SJSA1 (cell line): Measurements from ENCODE around the gene FUZ. TPM values are rescaled to one million over a fixed set of nuclear protein-coding genes. Genes with fewer than 3 reads are reported as not detected.
A peak's percentile ranks its signal among the peaks of the same experiment; 100 is the strongest.

ENCODE experiments used
- DNase-seq, 2 experiments: peaks; one replicate each; pipeline ENCODE4 v3.0.0-alpha.2; 2015 to 2020; ENCODE audit warnings: low spot score in 2 of 2, low read depth in 1 of 2
- H3K27ac ChIP-seq: fragments of 250-450 bp; sonication (Bioruptor Pico); 2 replicates; pipeline ENCODE4 v1.5.1; 2020; ENCODE audit warnings: mild to moderate bottlenecking, moderate library complexity
- H3K27me3 ChIP-seq: fragments of 250-450 bp; sonication (Bioruptor Pico); replicated peaks from 2 replicates; pipeline ENCODE4 v1.5.1; 2020; ENCODE audit warnings: mild to moderate bottlenecking, moderate library complexity
- H3K36me3 ChIP-seq: fragments of 250-450 bp; sonication (Bioruptor Pico); 2 replicates; pipeline ENCODE4 v1.5.1; 2020; ENCODE audit warnings: mild to moderate bottlenecking
- H3K4me1 ChIP-seq: fragments of 250-450 bp; sonication (Bioruptor Pico); replicated peaks from 2 replicates; pipeline ENCODE4 v1.6.1; 2021; ENCODE audit warnings: mild to moderate bottlenecking
- H3K4me3 ChIP-seq: fragments of 250-450 bp; sonication (Bioruptor Pico); 2 replicates; pipeline ENCODE4 v1.5.1; 2020; ENCODE audit warnings: mild to moderate bottlenecking
- H3K9me3 ChIP-seq: fragments of 250-450 bp; sonication (Bioruptor Pico); replicated peaks from 2 replicates; pipeline ENCODE4 v1.5.1; 2020; ENCODE audit warnings: mild to moderate bottlenecking
- total RNA-seq: library from RNA; depleted of rRNA; stranded (reverse); fragments of >200 nt; shearing (Covaris generic); gene quantifications from 2 replicates; pipeline ENCODE4 v1.2.3, GENCODE V29; 2014; rRNA removed

The FUZ gene
- total RNA-seq, 1 experiment from 2014 or later, result 10.0 TPM

- peak overlapping the region; percentile 12 for H3K4me3 ChIP-seq
- H3K36me3 ChIP-seq, result peaks cover 16% of the 10 kb centered on the region
- no peaks in the 10 kb centered on the region for H3K27me3 ChIP-seq
- peak; percentile 100 for DNase-seq
- no peaks in the 10 kb centered on the region for H3K9me3 ChIP-seq
- H3K4me1 ChIP-seq, result peaks cover 20% of the 10 kb centered on the region
- H3K27ac ChIP-seq, result peak overlapping the region; percentile 75
These were observed 46.8 kb downstream of the FUZ start for GRCh38 chr19:49766007-49766929.

- Histone ChIP-seq H3K4me3 (no peak overlapping the region), H3K27ac (no peak overlapping the region), H3K27me3 (no peaks in the 10 kb centered on the region), H3K4me1 (peaks cover 20% of the 10 kb centered on the region), H3K36me3 (peaks cover 14% of the 10 kb centered on the region), H3K9me3 (no peaks in the 10 kb centered on the region)
- no peak for DNase-seq
These were observed 48.8 kb downstream of the FUZ start for GRCh38 chr19:49764341-49764740.

GRCh38 chr19:49763230-49763629 lies 49.9 kb downstream of the FUZ start, which contains the start of gene TSKS:
TSS of gene TSKS (minus strand) at chr19:49763306. CDS start at chr19:49763247, 59 bp downstream.
- Histone ChIP-seq H3K4me3 (no peak within 1 kb of the TSS), H3K9me3 (no peaks in the 10 kb centered on the region), H3K27me3 (no peaks in the 10 kb centered on the region), H3K36me3 (peaks cover 3% of the 10 kb centered on the region), H3K4me1 (peaks cover 23% of the 10 kb centered on the region), H3K27ac (no peak within 1 kb of the TSS)
- no peak for DNase-seq

GRCh38 chr19:49761625-49762311 lies 51.3 kb downstream of the FUZ start:
- Histone ChIP-seq H3K27me3 (no peaks in the 10 kb centered on the region), H3K4me1 (peaks cover 27% of the 10 kb centered on the region), H3K27ac (no peak overlapping the region), H3K4me3 (no peak overlapping the region), H3K9me3 (no peaks in the 10 kb centered on the region), H3K36me3 (no peaks in the 10 kb centered on the region)
- DNase-seq, result no peak

GRCh38 chr19:49761249-49761624 lies 51.9 kb downstream of the FUZ start:
- no peaks in the 10 kb centered on the region for H3K9me3 ChIP-seq
- no peak for DNase-seq
- H3K4me3 ChIP-seq, result no peak overlapping the region
- H3K27ac ChIP-seq, result no peak overlapping the region
- no peaks in the 10 kb centered on the region for H3K27me3 ChIP-seq
- peaks cover 31% of the 10 kb centered on the region for H3K4me1 ChIP-seq
- no peaks in the 10 kb centered on the region for H3K36me3 ChIP-seq

- H3K27me3 ChIP-seq, result no peaks in the 10 kb centered on the region
- peaks cover 20% of the 10 kb centered on the region for H3K4me1 ChIP-seq
- peaks cover 9% of the 10 kb centered on the region; the same call in 1 of the 2 replicates for H3K9me3 ChIP-seq
- DNase-seq, result peak in 1 of 2 experiments; percentile 27
- H3K36me3 ChIP-seq, result no peaks in the 10 kb centered on the region
- no peak overlapping the region for H3K4me3 ChIP-seq
- no peak overlapping the region for H3K27ac ChIP-seq
These were observed 54.8 kb downstream of the FUZ start for GRCh38 chr19:49758292-49758691.

Other genes with a start within 250 kb of the FUZ start
- 129 and 140 TPM in 2 replicates for gene NOSIP, start 232.7 kb downstream of the FUZ start, total RNA-seq
- not detected in 2 replicates for gene PRRG2, start 232.0 kb downstream of the FUZ start, total RNA-seq
- 0.66 and 2.6 TPM in 2 replicates for gene PRR12, start 222.1 kb downstream of the FUZ start, total RNA-seq
- 8.1 and 30.6 TPM in 2 replicates for gene RRAS, start 173.1 kb downstream of the FUZ start, total RNA-seq
- 23.2 and 27.3 TPM in 2 replicates for gene SCAF1, start 171.1 kb downstream of the FUZ start, total RNA-seq
- 56.9 and 61.4 TPM in 2 replicates for gene IRF3, start 147.4 kb downstream of the FUZ start, total RNA-seq
- gene BCL2L12, start 147.4 kb downstream of the FUZ start, total RNA-seq, result 9.5 and 16.2 TPM in 2 replicates
- 208 and 421 TPM in 2 replicates for gene PRMT1, start 136.0 kb downstream of the FUZ start, total RNA-seq
- gene ADM5, start 123.7 kb downstream of the FUZ start, total RNA-seq, result 0.58 TPM in 1 of 2 replicates, not detected in the other
- gene CPT1C, start 122.2 kb downstream of the FUZ start, total RNA-seq, result 0.05 TPM in 1 of 2 replicates, not detected in the other
- not detected in 2 replicates for gene TSKS, start 50.0 kb downstream of the FUZ start, total RNA-seq
- gene AP2A1, start 46.3 kb downstream of the FUZ start, total RNA-seq, result 87.8 and 103 TPM in 2 replicates
- 13.2 and 14.6 TPM in 2 replicates for gene MED25, start 5.0 kb upstream of the FUZ start, total RNA-seq
- 65.8 and 98.0 TPM in 2 replicates for gene PTOV1, start 37.9 kb upstream of the FUZ start, total RNA-seq
- gene PNKP, start 54.3 kb upstream of the FUZ start, total RNA-seq, result 19.6 and 35.0 TPM in 2 replicates
- 2.5 and 8.8 TPM in 2 replicates for gene AKT1S1, start 64.1 kb upstream of the FUZ start, total RNA-seq
- gene TBC1D17, start 64.4 kb upstream of the FUZ start, total RNA-seq, result 2.2 and 3.9 TPM in 2 replicates
- gene IL4I1, start 83.6 kb upstream of the FUZ start, total RNA-seq, result 0.18 TPM in 1 of 2 replicates, not detected in the other
- gene ATF5, start 115.9 kb upstream of the FUZ start, total RNA-seq, result 14.8 and 19.9 TPM in 2 replicates
- gene NUP62, start 116.2 kb upstream of the FUZ start, total RNA-seq, result 64.8 and 80.3 TPM in 2 replicates
- gene SIGLEC11, start 147.9 kb upstream of the FUZ start, total RNA-seq, result not detected in 2 replicates
- gene VRK3, start 212.1 kb upstream of the FUZ start, total RNA-seq, result 13.9 and 33.2 TPM in 2 replicates
- 8.0 and 14.0 TPM in 2 replicates for gene ZNF473, start 212.7 kb upstream of the FUZ start, total RNA-seq